ENCODE data around the gene SHANK1.

The SHANK1 gene

GRCh38 chr19:50701367-50701985, 18.1 kb downstream of the SHANK1 start:
- Histone ChIP-seq H3K36me3 (ENCODE audit: insufficient read depth) (no peaks in the 10 kb centered on the region), H2AFZ (ENCODE audit: low read depth) (no peak overlapping the region), H3K79me2 (ENCODE audit: insufficient read depth, low read depth) (no peaks in the 10 kb centered on the region), H3K4me1 (ENCODE audit: low read depth, poor library complexity, severe bottlenecking) (no peaks in the 10 kb centered on the region), H3K27ac (no peak overlapping the region), H3K9ac (no peak overlapping the region), H3K27me3 (ENCODE audit: insufficient read depth, low read depth) (peaks cover 5% of the 10 kb centered on the region; the same call in 1 of the 2 replicates), H3K4me2 (no peak overlapping the region), H4K20me1 (ENCODE audit: insufficient read depth) (no peaks in the 10 kb centered on the region), H3K4me3 (IDR thresholded peaks at IDR 0.05; ENCODE audit: insufficient read depth, low read depth, low read length) (no peak overlapping the region)
- TF ChIP-seq, protein P1, sequence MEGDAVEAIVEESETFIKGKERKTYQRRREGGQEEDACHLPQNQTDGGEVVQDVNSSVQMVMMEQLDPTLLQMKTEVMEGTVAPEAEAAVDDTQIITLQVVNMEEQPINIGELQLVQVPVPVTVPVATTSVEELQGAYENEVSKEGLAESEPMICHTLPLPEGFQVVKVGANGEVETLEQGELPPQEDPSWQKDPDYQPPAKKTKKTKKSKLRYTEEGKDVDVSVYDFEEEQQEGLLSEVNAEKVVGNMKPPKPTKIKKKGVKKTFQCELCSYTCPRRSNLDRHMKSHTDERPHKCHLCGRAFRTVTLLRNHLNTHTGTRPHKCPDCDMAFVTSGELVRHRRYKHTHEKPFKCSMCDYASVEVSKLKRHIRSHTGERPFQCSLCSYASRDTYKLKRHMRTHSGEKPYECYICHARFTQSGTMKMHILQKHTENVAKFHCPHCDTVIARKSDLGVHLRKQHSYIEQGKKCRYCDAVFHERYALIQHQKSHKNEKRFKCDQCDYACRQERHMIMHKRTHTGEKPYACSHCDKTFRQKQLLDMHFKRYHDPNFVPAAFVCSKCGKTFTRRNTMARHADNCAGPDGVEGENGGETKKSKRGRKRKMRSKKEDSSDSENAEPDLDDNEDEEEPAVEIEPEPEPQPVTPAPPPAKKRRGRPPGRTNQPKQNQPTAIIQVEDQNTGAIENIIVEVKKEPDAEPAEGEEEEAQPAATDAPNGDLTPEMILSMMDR (conservative IDR thresholded peaks at IDR 0.05; ENCODE audit: low read depth, low read length): no peak

DNA sequence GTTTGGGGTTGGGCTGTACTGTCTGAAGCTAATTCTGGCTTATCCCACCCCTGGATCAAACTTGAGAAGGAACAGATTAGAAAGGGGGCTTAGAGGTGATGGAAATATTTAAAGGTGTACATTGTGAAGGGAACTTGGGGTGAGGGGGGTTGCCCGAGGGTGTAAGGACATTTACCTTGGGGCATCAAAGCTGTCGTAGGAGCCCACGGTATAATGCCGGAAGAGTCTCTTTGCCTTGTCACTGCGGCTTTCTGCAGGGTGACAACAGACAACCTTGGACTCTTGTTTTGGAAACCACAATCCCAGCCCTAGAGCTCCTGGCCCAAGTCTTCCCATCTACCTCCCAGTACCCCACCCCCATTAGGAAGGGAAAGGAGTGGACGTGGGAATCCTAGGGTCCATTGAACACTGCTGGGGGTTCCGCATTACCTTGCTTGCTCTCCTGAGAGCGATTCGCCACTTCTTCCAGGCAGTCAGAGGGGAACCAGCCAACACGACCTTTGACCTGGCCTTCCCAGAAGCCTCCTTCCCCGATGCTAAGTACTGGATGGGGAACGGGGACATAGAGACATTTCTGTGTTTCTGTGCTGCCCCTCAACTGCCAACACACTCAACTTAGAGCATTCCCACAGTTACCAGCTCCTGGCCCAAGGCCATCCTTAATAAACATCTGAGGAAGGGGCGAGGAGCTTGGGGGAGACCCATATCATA, 22.0 kb downstream of the SHANK1 start:
- Histone ChIP-seq H3K27me3 (ENCODE audit: insufficient read depth, low read depth) (no peaks in the 10 kb centered on the region), H3K4me2 (no peak overlapping the region), H2AFZ (ENCODE audit: low read depth) (no peak overlapping the region), H3K9ac (no peak overlapping the region), H3K36me3 (ENCODE audit: insufficient read depth) (no peaks in the 10 kb centered on the region), H3K79me2 (ENCODE audit: insufficient read depth, low read depth) (no peaks in the 10 kb centered on the region), H4K20me1 (ENCODE audit: insufficient read depth) (no peaks in the 10 kb centered on the region), H3K4me1 (ENCODE audit: low read depth, poor library complexity, severe bottlenecking) (no peaks in the 10 kb centered on the region), H3K27ac (no peak overlapping the region), H3K4me3 (IDR thresholded peaks at IDR 0.05; ENCODE audit: insufficient read depth, low read depth, low read length) (no peak overlapping the region)
- TF ChIP-seq, protein P1 (conservative IDR thresholded peaks at IDR 0.05; ENCODE audit: low read depth, low read length): no peak

DNA sequence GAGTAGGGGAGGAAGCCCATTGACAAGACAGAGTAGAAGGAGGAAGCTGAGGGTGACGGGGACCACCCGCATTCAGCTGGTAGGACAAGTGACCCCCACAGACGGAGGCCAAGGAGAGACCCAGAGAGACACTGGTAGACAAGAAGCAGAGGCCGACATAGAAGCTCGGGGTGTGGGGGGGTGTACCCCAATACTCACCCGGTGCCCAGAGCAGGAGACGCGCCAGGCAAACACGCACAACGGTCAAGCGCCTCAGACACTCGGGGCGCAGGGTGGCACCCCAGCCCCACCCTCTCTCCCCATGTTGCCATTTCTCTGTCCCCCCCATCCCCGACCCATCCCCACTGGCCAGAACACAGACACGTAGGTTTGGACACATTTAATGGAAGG, 23.5 kb downstream of the SHANK1 start:
- Histone ChIP-seq H3K27me3 (ENCODE audit: insufficient read depth, low read depth) (no peaks in the 10 kb centered on the region; the same call in 1 of the 2 replicates), H3K79me2 (ENCODE audit: insufficient read depth, low read depth) (no peaks in the 10 kb centered on the region), H3K4me3 (IDR thresholded peaks at IDR 0.05; ENCODE audit: insufficient read depth, low read depth, low read length) (no peak overlapping the region), H3K36me3 (ENCODE audit: insufficient read depth) (no peaks in the 10 kb centered on the region), H3K4me2 (no peak overlapping the region), H3K27ac (no peak overlapping the region), H3K4me1 (ENCODE audit: low read depth, poor library complexity, severe bottlenecking) (no peaks in the 10 kb centered on the region), H3K9ac (no peak overlapping the region), H4K20me1 (ENCODE audit: insufficient read depth) (no peaks in the 10 kb centered on the region), H2AFZ (ENCODE audit: low read depth) (no peak overlapping the region)
- TF ChIP-seq, protein P1 (conservative IDR thresholded peaks at IDR 0.05; ENCODE audit: low read depth, low read length): no peak

- Histone ChIP-seq H3K79me2 (ENCODE audit: insufficient read depth, low read depth) (no peaks in the 10 kb centered on the region), H3K4me2 (no peak overlapping the region), H3K27me3 (ENCODE audit: insufficient read depth, low read depth) (no peaks in the 10 kb centered on the region; the same call in 1 of the 2 replicates), H3K4me1 (ENCODE audit: low read depth, poor library complexity, severe bottlenecking) (no peaks in the 10 kb centered on the region), H4K20me1 (ENCODE audit: insufficient read depth) (no peaks in the 10 kb centered on the region), H2AFZ (ENCODE audit: low read depth) (no peak overlapping the region), H3K9ac (no peak overlapping the region), H3K27ac (no peak overlapping the region), H3K36me3 (ENCODE audit: insufficient read depth) (no peaks in the 10 kb centered on the region), H3K4me3 (IDR thresholded peaks at IDR 0.05; ENCODE audit: insufficient read depth, low read depth, low read length) (no peak overlapping the region)
- TF ChIP-seq, protein P1 (conservative IDR thresholded peaks at IDR 0.05; ENCODE audit: low read depth, low read length): no peak
Measured at GRCh38 chr19:50695251-50696093, 24.1 kb downstream of the SHANK1 start.

All from KMS-11 (cell line).